Measurements from ENCODE around the gene IFNGR2.

IFNGR2 gene

DNA sequence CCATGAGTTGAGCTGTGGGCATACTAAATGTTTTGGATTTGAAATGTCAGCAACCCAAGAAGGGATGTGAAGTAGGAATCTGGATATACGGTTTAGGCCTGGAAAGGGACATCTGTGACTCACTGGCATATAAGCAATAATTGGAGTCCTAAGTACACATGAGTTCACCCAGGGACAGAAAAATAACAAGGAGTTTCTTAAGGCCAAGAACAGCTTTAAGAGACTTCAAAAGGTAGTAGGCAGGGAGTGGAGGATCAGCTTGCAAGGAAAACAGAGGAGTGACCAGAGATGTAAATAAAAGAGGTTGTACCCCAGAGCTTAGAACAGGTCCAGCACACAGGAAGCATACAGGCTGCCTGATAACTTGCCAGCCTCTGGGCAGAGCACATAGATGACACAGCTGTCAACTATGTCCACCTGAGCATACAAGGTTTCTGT lies 48.4 kb downstream of the IFNGR2 start:
- TF ChIP-seq CTCF (IDR thresholded peaks at IDR 0.05) = no peak
- no peak overlapping the region for H3K4me2 ChIP-seq (ENCODE audit: low read length)
- H3K4me1 ChIP-seq = no peaks in the 10 kb centered on the region
- H3K79me2 ChIP-seq = no peaks in the 10 kb centered on the region
- H3K27me3 ChIP-seq (ENCODE audit: control insufficient read depth, insufficient read depth, low read length) = no peaks in the 10 kb centered on the region
- H3K4me3 ChIP-seq (ENCODE audit: low read depth, low read length) = no peak overlapping the region
- no peak overlapping the region for H2AFZ ChIP-seq
- no peak overlapping the region for H3K27ac ChIP-seq
- no peak overlapping the region for H3K9ac ChIP-seq
- no peaks in the 10 kb centered on the region for H3K36me3 ChIP-seq (ENCODE audit: control insufficient read depth, insufficient read depth, low read length)
- no peaks in the 10 kb centered on the region for H3K9me3 ChIP-seq (ENCODE audit: control insufficient read depth, low read length)

DNA sequence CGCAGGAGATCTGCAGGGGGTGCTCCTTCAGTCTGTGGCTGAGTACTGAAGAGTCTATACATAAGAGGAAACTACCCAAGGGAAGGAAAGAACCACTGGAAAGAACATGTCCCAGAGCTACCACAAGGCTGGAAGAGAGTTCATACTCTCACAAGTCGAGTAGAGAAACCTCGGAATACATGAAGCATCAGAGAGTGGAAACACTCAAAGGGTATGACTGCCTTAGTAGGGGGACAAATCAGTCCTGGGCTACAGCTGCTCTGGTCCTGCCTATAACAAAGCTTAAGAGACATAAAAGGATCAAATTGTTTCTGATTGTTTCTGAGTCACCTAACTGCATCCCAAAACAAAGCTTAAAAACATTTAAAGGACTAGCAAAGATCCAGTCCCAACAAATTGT lies 49.1 kb downstream of the IFNGR2 start:
- Histone ChIP-seq H3K4me1 (no peaks in the 10 kb centered on the region), H3K27me3 (ENCODE audit: control insufficient read depth, insufficient read depth, low read length) (no peaks in the 10 kb centered on the region), H3K36me3 (ENCODE audit: control insufficient read depth, insufficient read depth, low read length) (no peaks in the 10 kb centered on the region), H3K4me2 (ENCODE audit: low read length) (no peak overlapping the region), H3K9ac (no peak overlapping the region), H3K9me3 (ENCODE audit: control insufficient read depth, low read length) (no peaks in the 10 kb centered on the region), H3K79me2 (no peaks in the 10 kb centered on the region), H3K27ac (no peak overlapping the region), H3K4me3 (ENCODE audit: low read depth, low read length) (no peak overlapping the region), H2AFZ (no peak overlapping the region)
- no peak for TF ChIP-seq CTCF (IDR thresholded peaks at IDR 0.05)

DNA sequence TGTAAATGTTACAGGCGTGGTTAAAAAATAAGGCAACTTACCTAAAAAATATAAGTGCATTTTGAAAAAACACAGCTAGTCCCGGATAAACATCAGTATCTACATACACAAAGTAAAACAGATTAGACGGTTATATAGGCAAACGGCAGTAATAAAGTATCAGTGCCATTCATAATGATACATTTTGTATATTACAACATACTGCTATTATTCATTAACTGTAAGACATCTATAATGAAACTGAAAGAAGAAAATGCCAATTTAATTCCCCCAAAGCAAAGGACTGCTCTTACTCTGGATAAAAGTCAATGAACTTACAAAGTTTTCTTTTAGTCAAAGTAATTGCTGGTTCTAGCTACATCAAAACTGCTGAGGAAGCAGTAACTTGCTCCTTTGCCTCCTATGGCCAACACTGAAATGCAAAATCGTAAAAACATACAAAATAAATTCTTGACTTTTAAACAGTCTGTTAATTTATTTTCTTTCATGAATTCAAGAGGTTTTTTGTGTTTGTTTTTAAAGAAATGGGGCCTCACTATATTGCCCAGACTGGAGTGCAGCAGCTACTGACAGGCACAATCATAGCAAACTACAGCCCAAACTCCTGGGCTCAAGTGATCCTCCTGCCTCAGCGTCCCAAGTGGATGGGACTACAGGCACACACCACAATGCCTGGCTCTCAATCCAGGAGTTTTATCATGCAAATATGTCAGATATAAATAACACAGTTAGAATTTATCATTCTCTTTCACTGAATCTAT lies 52.7 kb downstream of the IFNGR2 start:
- Histone ChIP-seq H3K79me2 (no peaks in the 10 kb centered on the region), H2AFZ (no peak overlapping the region), H3K36me3 (ENCODE audit: control insufficient read depth, insufficient read depth, low read length) (no peaks in the 10 kb centered on the region)

GRCh38 chr21:33458861-33459260 lies 55.6 kb downstream of the IFNGR2 start:
- H3K27me3 ChIP-seq (ENCODE audit: control insufficient read depth, insufficient read depth, low read length) = no peaks in the 10 kb centered on the region
- no peaks in the 10 kb centered on the region for H3K9me3 ChIP-seq (ENCODE audit: control insufficient read depth, low read length)
- no peak overlapping the region for H3K27ac ChIP-seq
- H3K4me2 ChIP-seq (ENCODE audit: low read length) = no peak overlapping the region
- no peak for TF ChIP-seq CTCF (IDR thresholded peaks at IDR 0.05)
- H3K79me2 ChIP-seq = no peaks in the 10 kb centered on the region
- H3K4me1 ChIP-seq = no peaks in the 10 kb centered on the region
- H3K4me3 ChIP-seq (ENCODE audit: low read depth, low read length) = no peak overlapping the region
- no peak overlapping the region for H3K9ac ChIP-seq
- H3K36me3 ChIP-seq (ENCODE audit: control insufficient read depth, insufficient read depth, low read length) = no peaks in the 10 kb centered on the region
- no peak overlapping the region for H2AFZ ChIP-seq

More for the DNA sequence above, 52.7 kb downstream of the IFNGR2 start:
- H3K9ac ChIP-seq = no peak overlapping the region
- no peak overlapping the region for H3K27ac ChIP-seq
- no peaks in the 10 kb centered on the region for H3K9me3 ChIP-seq (ENCODE audit: control insufficient read depth, low read length)
- no peak overlapping the region for H3K4me3 ChIP-seq (ENCODE audit: low read depth, low read length)
- H3K27me3 ChIP-seq (ENCODE audit: control insufficient read depth, insufficient read depth, low read length) = no peaks in the 10 kb centered on the region
- no peaks in the 10 kb centered on the region for H3K4me1 ChIP-seq
- no peak overlapping the region for H3K4me2 ChIP-seq (ENCODE audit: low read length)
- no peak for TF ChIP-seq CTCF (IDR thresholded peaks at IDR 0.05)
